Measurements from ENCODE around the gene MSTO1. TPM values are rescaled to one million over a fixed set of nuclear protein-coding genes. Genes with fewer than 3 reads are reported as not detected.
A peak's percentile ranks its signal among the peaks of the same experiment; 100 is the strongest.
"Not testable (repeated sequence)": the region's sequence is repeated elsewhere in the genome, so short reads cannot be mapped to it uniquely, and the experiment has no call there.

Gene MSTO1
- polyA plus RNA-seq, 3 donors, result 58.7 to 68.5 (median 58.9) TPM

GRCh38 chr1:155599828-155600572 lies 10.0 kb upstream of the MSTO1 start:
- not testable (repeated sequence) for DNase-seq (ENCODE audit: extremely low read depth in 1 of 11, low read depth in 9 of 11, low spot score in 4 of 11)

DNA sequence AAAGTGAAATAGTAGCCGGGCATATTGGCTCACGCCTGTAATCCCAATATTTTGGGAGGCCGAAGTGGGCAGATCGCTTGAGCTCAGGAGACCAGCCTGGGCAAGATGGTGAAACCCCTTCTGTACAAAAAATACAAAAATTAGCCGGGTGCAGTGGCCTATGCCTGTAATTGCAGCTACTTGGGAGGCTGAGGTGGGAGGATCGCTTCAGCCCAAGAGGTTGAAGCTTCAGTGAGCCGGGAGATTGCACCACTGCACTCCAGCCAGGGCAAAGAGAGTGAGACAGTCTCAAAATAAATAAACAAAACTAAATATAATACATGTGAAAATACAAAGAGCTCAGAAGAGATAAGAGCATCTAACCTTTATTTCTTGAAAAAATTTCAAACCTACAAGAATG lies 2.3 kb upstream of the MSTO1 start:
- DNase-seq (ENCODE audit: extremely low read depth in 1 of 11, low read depth in 9 of 11, low spot score in 4 of 11), result no peak

DNA sequence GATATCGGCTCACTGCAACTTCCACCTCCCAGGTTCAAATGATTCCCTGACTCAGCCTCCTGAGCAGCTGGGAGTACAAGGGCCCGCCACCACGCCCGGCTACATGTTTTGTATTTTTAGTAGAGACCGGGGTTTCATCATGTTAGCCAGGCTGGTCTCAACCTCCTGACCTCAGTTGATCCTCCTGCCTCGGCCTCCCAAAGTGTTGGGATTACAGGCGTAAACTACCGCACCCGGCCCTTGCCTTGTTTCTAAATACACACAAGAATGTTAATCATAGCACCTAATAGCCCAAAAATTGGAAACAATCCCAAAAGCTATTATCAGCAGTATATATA lies 1.2 kb upstream of the MSTO1 start:
- DNase-seq (ENCODE audit: extremely low read depth in 1 of 11, low read depth in 9 of 11, low spot score in 4 of 11), result no peak

GRCh38 chr1:155610257-155610647 lies 234 bp downstream of the MSTO1 start:
- not testable (repeated sequence) for DNase-seq (ENCODE audit: extremely low read depth in 1 of 11, low read depth in 9 of 11, low spot score in 4 of 11)

- not testable (repeated sequence) for DNase-seq (ENCODE audit: extremely low read depth in 1 of 11, low read depth in 9 of 11, low spot score in 4 of 11)
These were observed 3.2 kb downstream of the MSTO1 start for GRCh38 chr1:155613226-155613625.

DNA sequence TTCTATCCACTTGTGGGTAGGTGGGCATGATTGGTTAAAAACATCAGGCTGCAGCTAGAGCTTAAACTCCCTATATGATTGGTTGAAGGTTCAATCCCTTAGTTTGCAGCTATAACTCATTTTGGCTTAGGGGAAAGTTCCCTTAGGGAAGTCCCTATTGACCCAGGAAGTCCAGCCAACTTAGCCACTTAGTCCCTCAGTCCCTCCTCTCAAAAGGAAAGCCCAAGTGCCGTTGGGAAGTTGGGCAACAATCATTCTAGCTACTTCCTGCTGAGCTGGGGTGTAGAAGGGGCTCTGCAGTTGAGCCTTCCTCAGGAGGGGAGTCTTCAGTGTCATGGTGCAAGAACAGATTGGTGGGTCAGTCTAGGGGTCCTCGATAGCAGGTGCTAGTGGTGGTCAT lies 12.2 kb downstream of the MSTO1 start:
- DNase-seq (ENCODE audit: extremely low read depth in 1 of 11, low read depth in 9 of 11, low spot score in 4 of 11), result no peak

DNA sequence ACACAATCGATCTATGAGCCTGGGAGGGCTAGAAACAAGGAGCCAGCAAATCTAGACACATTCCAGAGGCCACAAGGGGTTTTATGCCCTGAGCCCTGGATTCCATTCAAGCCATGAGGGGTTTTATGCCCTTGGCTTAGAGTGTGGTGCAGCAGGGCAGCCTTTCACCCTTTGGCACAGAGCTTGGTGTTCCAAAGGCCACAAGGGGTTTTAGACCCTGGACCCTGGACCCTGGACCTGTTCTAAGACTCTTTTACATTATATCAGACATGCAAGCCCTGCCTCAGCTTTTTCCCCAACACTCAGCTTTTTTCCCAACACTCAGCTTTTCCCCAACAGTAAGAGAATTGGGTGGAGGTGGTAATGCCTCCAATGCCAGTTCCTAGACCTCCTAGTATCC lies 13.3 kb downstream of the MSTO1 start:
- no peak for DNase-seq (ENCODE audit: extremely low read depth in 1 of 11, low read depth in 9 of 11, low spot score in 4 of 11)

GRCh38 chr1:155626428-155626827 lies 16.4 kb downstream of the MSTO1 start:
- DNase-seq (ENCODE audit: extremely low read depth in 1 of 11, low read depth in 9 of 11, low spot score in 4 of 11), result not testable (repeated sequence)

DNA sequence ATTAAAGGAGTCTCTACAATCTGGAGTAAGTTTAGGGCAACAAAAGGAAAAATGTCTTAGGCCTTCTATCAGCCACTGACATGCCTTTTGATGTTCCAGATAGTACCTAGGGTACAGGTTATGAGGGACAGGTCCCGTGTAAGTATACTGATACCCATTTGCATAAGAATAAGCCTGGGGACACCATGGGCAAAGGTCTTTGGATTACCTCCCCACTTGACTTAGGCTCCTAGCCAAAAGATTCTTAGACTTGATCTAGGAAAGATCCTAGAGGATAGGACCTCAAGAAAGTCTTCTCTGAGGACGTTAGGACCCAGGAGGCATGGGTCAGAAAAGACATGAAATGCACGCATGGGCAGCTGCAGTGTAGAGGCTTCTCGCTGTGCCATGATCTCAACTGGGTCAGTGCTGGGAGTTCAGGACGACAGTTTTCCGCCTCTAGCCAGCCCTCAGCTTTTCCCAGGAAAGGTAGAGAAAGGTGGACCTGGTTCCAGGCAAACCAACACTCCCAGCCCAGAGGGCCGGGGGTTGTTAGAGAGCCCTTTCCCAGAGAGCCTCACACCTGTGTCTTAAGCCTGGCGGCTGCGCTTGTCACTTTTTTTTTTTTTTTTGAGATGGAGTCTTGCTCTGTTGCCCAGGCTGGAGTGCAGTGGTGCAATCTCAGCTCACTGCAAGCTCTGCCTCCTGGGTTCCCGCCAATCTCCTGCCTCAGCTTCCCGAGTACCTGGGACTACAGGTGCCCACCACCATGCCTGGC lies 26.6 kb downstream of the MSTO1 start:
- DNase-seq (ENCODE audit: extremely low read depth in 1 of 11, low read depth in 9 of 11, low spot score in 4 of 11), result no peak

GRCh38 chr1:155640367-155640766 lies 30.3 kb downstream of the MSTO1 start:
- DNase-seq (ENCODE audit: extremely low read depth in 1 of 11, low read depth in 9 of 11, low spot score in 4 of 11), result no peak

DNA sequence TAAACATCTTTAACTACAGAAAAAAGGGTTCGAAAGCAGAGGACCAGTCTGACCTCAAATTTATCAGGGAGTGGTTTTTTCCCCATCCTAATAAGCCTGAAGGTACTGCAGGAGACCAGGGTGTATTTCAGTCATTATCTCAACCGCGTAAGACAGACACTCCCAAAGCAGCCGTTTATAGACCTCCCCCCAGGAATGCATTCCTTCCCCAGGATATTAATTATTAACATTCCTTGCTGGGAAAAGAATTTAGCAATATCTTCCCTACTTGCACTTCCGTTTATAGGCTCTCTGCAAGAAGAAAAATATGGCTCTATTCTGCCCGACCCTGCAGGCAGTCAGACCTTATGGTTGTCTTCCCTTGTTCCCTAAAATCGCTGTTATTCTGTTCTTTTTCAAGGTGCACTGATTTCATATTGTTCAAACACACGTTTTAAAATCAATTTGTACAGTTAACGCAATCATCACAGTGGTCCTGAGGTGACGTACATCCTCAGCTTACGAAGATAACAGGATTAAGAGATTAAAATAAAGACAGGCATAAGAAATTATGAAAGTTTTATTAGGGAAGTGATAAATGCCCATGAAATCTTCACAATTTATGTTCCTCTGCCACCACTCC lies 32.7 kb downstream of the MSTO1 start:
- DNase-seq (ENCODE audit: extremely low read depth in 1 of 11, low read depth in 9 of 11, low spot score in 4 of 11), result not testable (repeated sequence)

- DNase-seq (ENCODE audit: extremely low read depth in 1 of 11, low read depth in 9 of 11, low spot score in 4 of 11), result no peak
These were observed 33.2 kb downstream of the MSTO1 start for GRCh38 chr1:155643230-155643629.

DNA sequence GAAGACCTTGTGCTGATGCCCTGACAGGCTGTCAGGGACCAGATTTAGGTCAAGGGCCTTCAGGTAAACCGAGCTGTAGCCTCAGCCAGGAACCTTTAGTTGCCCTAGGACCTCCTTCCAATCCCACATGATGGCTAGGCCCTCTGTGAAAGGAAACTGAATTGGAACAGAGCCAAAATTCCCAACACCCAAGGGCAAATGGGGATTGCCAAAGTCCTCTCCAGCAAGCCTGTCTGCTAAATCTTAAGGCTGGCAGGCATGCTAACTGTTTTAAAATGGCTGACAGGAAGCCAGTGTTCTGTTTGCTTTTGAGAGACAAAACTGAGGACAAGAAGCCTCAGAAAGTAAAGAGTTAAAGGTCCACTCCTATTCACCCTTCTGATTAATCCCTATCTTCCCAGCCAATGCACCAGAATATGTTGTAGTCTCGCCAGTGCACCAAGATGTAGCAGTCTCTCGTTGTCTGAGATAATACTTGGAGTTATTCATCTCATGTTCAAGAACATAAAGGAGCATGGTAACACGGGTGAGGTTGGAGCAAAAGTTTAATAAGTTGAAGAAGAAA lies 35.1 kb downstream of the MSTO1 start:
- no peak for DNase-seq (ENCODE audit: extremely low read depth in 1 of 11, low read depth in 9 of 11, low spot score in 4 of 11)

- no peak for DNase-seq (ENCODE audit: extremely low read depth in 1 of 11, low read depth in 9 of 11, low spot score in 4 of 11)
These were observed 35.6 kb downstream of the MSTO1 start for GRCh38 chr1:155645648-155646047.

GRCh38 chr1:155646307-155646706 lies 36.3 kb downstream of the MSTO1 start:
- DNase-seq (ENCODE audit: extremely low read depth in 1 of 11, low read depth in 9 of 11, low spot score in 4 of 11), result no peak

GRCh38 chr1:155648207-155649147 lies 38.5 kb downstream of the MSTO1 start:
- DNase-seq (ENCODE audit: extremely low read depth in 1 of 11, low read depth in 9 of 11, low spot score in 4 of 11), result peak in 1 of 11 donors; percentile 15

- DNase-seq (ENCODE audit: extremely low read depth in 1 of 11, low read depth in 9 of 11, low spot score in 4 of 11), result no peak
These were observed 39.7 kb downstream of the MSTO1 start for GRCh38 chr1:155649676-155650075.

GRCh38 chr1:155650231-155650757 lies 40.3 kb downstream of the MSTO1 start:
- no peak for DNase-seq (ENCODE audit: extremely low read depth in 1 of 11, low read depth in 9 of 11, low spot score in 4 of 11)
